Measurements from ENCODE around the gene JPH2.

Gene JPH2

DNA sequence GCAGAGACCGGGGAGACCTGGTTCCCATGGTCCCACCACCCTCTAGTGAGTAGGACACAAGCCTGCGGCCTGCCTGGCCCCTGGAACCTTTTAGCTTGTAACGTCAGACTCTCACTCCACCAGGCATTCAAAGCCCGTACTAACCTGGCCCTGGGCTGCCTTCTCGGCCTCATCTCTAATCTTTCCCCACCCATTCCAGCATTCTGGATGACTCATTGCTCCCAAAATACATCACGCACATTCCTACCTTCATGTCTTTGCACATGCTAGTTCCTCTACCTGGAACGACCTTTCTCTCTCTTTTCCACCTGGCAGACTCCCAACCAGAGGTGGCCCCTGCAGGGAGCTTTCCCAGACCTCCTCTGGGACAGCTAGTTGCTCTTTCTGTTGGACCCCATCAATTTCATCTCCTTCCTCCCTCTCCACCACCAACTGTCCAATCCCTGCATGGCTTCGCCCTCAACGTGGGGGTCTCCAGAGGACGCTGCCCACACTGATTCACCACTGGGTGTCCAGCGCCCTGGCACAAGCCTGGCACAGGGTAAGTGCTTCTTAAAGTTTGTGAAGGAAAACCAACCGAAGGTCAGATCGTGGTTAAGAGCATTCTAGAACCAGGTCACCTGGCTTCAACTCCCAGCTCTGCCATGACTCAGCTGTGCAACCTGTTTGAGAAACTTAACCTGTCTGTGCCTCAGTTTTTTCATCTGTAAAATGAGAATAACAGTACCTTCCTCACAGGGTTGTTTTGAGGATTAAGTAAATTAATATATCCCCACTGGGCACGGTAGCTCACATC is 35.2 kb downstream of the JPH2 start:
- ATAC-seq: peak; percentile 22; the same call in 1 of the 3 replicates
- TF ChIP-seq CREB5 (CRISPR knock-in tag; IDR thresholded peaks at IDR 0.05; ENCODE audit: low read depth) (no peak), ZNF70 (CRISPR knock-in tag; IDR thresholded peaks at IDR 0.05) (no peak), CSDC2 (CRISPR knock-in tag; IDR thresholded peaks at IDR 0.05) (no peak), TOX (CRISPR knock-in tag; IDR thresholded peaks at IDR 0.05; ENCODE audit: borderline replicate concordance) (no peak), ZFP3 (CRISPR knock-in tag; IDR thresholded peaks at IDR 0.05) (no peak), ZC3H10 (CRISPR knock-in tag; IDR thresholded peaks at IDR 0.05) (no peak), TCF4 (CRISPR knock-in tag; IDR thresholded peaks at IDR 0.05; ENCODE audit: borderline replicate concordance) (no peak), ZNF8 (CRISPR knock-in tag; IDR thresholded peaks at IDR 0.05) (no peak), ZNF565 (CRISPR knock-in tag; conservative IDR thresholded peaks at IDR 0.05; ENCODE audit: low read depth) (no peak), SNAI2 (CRISPR knock-in tag; IDR thresholded peaks at IDR 0.05) (no peak), BACH2 (CRISPR knock-in tag; IDR thresholded peaks at IDR 0.05; ENCODE audit: borderline replicate concordance) (no peak), ESRRG (CRISPR knock-in tag; IDR thresholded peaks at IDR 0.05) (no peak), ARNTL (CRISPR knock-in tag; IDR thresholded peaks at IDR 0.05; ENCODE audit: borderline replicate concordance, low read depth) (no peak)
- TF ChIP-seq, protein P1, sequence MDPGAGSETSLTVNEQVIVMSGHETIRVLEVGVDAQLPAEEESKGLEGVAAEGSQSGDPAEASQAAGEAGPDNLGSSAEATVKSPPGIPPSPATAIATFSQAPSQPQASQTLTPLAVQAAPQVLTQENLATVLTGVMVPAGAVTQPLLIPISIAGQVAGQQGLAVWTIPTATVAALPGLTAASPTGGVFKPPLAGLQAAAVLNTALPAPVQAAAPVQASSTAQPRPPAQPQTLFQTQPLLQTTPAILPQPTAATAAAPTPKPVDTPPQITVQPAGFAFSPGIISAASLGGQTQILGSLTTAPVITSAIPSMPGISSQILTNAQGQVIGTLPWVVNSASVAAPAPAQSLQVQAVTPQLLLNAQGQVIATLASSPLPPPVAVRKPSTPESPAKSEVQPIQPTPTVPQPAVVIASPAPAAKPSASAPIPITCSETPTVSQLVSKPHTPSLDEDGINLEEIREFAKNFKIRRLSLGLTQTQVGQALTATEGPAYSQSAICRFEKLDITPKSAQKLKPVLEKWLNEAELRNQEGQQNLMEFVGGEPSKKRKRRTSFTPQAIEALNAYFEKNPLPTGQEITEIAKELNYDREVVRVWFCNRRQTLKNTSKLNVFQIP (CRISPR knock-in tag; IDR thresholded peaks at IDR 0.05; ENCODE audit: borderline replicate concordance, low read depth): no peak
- TF ChIP-seq, protein P2, sequence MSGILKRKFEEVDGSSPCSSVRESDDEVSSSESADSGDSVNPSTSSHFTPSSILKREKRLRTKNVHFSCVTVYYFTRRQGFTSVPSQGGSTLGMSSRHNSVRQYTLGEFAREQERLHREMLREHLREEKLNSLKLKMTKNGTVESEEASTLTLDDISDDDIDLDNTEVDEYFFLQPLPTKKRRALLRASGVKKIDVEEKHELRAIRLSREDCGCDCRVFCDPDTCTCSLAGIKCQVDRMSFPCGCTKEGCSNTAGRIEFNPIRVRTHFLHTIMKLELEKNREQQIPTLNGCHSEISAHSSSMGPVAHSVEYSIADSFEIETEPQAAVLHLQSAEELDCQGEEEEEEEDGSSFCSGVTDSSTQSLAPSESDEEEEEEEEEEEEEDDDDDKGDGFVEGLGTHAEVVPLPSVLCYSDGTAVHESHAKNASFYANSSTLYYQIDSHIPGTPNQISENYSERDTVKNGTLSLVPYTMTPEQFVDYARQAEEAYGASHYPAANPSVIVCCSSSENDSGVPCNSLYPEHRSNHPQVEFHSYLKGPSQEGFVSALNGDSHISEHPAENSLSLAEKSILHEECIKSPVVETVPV (CRISPR knock-in tag; IDR thresholded peaks at IDR 0.05): no peak

DNA sequence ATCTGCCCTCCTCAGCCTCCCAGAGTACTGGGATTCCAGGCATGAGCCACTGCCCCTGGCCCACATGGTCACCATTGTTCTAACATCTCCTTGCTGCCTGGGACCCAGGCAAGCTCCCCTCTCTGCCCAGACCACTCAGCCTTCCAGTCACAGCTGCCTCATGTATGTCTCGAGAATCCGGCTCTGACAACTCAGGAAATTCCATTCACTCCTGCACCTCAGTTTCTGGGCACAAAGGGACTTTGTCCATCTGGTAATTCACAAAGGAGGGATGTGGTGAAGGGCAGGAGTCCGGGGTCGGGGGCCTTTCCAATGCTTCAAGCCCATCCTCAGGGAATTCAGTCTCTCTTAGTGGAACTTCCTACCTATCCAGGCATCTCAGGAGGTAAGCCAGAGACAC is 40.7 kb downstream of the JPH2 start:
- no peak for ATAC-seq
- TF ChIP-seq ZFP3 (CRISPR knock-in tag; IDR thresholded peaks at IDR 0.05): no peak
- no peak for TF ChIP-seq ZNF70 (CRISPR knock-in tag; IDR thresholded peaks at IDR 0.05)
- TF ChIP-seq ZNF565 (CRISPR knock-in tag; conservative IDR thresholded peaks at IDR 0.05; ENCODE audit: low read depth): no peak
- TF ChIP-seq, protein P2 (CRISPR knock-in tag; IDR thresholded peaks at IDR 0.05): no peak
- no peak for TF ChIP-seq CSDC2 (CRISPR knock-in tag; IDR thresholded peaks at IDR 0.05)
- TF ChIP-seq ZC3H10 (CRISPR knock-in tag; IDR thresholded peaks at IDR 0.05): no peak
- no peak for TF ChIP-seq BACH2 (CRISPR knock-in tag; IDR thresholded peaks at IDR 0.05; ENCODE audit: borderline replicate concordance)
- no peak for TF ChIP-seq TSHZ2 (CRISPR knock-in tag; IDR thresholded peaks at IDR 0.05)
- TF ChIP-seq PATZ1 (CRISPR knock-in tag; IDR thresholded peaks at IDR 0.05; ENCODE audit: borderline replicate concordance): no peak
- TF ChIP-seq RARB (CRISPR knock-in tag; IDR thresholded peaks at IDR 0.05): no peak
- no peak for TF ChIP-seq PPARA (CRISPR knock-in tag; IDR thresholded peaks at IDR 0.05; ENCODE audit: borderline replicate concordance)
- no peak for TF ChIP-seq OSR1 (CRISPR knock-in tag; IDR thresholded peaks at IDR 0.05)
- TF ChIP-seq, protein P1 (CRISPR knock-in tag; IDR thresholded peaks at IDR 0.05; ENCODE audit: borderline replicate concordance, low read depth): no peak
- TF ChIP-seq CREB5 (CRISPR knock-in tag; IDR thresholded peaks at IDR 0.05; ENCODE audit: low read depth): no peak
- TF ChIP-seq TCF4 (CRISPR knock-in tag; IDR thresholded peaks at IDR 0.05; ENCODE audit: borderline replicate concordance): no peak
- no peak for TF ChIP-seq TOX (CRISPR knock-in tag; IDR thresholded peaks at IDR 0.05; ENCODE audit: borderline replicate concordance)
